Loucy (cell line): ENCODE measurements around the gene FCGR3A.

Source experiments
- EZH2phosphoT487 ChIP-seq: fragments of 200-600 bp; IDR thresholded peaks from 2 replicates; pipeline ENCODE4 v1.6.1; 2018; ENCODE audit warnings: antibody characterized with exemption, mild to moderate bottlenecking, moderate library complexity, borderline replicate concordance
- TF ChIP-seq, protein P1 (sequence below): fragments of 200-600 bp; sonication (generic); conservative IDR thresholded peaks from 2 replicates; pipeline ENCODE4 v1.5.1; 2014; ENCODE audit warnings: mild to moderate bottlenecking, antibody characterized with exemption, low read length

DNA sequence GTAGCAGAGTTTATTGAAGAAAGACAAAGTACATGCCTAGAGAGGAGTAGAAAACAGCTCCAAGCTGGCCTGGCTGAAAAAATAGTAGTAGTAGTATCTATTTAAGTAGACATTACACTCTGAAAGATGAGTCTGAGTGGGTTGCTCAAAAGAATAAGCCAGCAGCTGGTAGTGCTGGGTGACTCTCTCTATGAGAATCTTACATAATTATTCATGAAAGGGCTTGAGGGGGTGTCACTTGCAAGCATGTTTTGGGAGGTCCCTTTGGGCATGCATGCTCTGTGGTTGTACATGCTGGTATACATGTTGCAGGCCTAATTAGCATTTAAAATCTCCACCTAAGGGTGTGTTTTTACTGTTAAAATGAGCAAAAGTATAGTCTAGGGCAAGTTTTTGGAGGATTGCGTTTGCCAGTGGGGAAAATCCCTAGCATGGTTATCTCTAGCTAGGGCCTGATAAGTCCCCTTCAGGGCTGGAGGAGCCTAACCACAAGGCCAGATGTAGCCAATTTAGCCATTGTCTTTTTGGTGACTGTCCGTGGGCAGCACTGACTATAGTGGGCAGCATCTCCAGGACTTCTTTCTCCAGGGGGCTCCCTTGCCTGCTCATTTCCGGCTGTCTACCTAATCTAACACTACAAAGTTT, 55.4 kb downstream of the FCGR3A start:
- TF ChIP-seq, protein P1, sequence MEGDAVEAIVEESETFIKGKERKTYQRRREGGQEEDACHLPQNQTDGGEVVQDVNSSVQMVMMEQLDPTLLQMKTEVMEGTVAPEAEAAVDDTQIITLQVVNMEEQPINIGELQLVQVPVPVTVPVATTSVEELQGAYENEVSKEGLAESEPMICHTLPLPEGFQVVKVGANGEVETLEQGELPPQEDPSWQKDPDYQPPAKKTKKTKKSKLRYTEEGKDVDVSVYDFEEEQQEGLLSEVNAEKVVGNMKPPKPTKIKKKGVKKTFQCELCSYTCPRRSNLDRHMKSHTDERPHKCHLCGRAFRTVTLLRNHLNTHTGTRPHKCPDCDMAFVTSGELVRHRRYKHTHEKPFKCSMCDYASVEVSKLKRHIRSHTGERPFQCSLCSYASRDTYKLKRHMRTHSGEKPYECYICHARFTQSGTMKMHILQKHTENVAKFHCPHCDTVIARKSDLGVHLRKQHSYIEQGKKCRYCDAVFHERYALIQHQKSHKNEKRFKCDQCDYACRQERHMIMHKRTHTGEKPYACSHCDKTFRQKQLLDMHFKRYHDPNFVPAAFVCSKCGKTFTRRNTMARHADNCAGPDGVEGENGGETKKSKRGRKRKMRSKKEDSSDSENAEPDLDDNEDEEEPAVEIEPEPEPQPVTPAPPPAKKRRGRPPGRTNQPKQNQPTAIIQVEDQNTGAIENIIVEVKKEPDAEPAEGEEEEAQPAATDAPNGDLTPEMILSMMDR = no peak
- no peak for TF ChIP-seq EZH2phosphoT487
